D341Med (cell line): ENCODE data around the gene GIT1.

Experiments used
- DNase-seq: peaks from one replicate; pipeline ENCODE4 v3.0.0; 2012; ENCODE audit warnings: low spot score

GIT1 gene

DNA sequence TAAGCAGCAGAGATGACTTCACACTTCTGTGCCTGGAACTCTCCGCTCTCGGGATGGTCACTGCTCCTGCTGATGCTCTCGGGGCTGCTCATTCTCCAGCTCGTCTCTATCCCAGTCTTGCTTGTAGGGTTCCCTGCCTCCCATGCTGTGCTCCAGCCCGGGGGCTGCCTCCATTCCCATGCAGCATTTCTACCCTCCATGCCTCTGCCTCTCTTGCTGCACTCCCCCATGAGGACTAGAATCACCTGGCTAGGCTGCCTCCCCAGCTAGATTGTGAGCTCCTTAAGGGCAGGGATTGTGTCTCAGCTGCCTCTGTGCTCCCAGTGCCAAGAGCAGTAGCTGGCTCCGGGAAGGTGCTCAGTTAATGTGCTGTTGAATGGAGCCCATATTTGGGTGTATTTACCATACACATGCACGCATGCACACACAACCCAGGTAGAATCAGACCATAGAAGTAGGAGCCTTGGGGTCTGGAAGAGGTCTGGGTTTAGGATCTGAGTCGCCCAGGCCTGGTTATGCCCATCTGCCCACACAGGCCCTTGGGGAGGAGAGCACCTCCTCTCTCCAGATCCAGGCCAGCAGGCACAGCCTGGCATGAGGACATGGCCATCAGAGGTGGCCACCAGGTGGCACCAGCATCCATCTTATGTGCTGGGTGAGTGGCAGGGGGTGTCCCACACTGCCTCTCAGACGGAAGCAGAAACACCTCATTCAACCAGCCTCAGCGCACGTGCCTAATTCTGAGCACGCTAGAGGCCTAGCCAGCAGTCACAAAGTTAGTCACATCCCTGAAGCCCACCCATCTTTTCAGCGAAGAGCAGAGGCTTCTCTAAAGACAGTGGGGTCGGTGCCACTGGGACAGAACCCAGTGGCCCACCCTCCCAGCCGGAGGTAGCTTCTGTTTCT is 9.3 kb downstream of the GIT1 start:
- DNase-seq = peak; percentile 96

DNA sequence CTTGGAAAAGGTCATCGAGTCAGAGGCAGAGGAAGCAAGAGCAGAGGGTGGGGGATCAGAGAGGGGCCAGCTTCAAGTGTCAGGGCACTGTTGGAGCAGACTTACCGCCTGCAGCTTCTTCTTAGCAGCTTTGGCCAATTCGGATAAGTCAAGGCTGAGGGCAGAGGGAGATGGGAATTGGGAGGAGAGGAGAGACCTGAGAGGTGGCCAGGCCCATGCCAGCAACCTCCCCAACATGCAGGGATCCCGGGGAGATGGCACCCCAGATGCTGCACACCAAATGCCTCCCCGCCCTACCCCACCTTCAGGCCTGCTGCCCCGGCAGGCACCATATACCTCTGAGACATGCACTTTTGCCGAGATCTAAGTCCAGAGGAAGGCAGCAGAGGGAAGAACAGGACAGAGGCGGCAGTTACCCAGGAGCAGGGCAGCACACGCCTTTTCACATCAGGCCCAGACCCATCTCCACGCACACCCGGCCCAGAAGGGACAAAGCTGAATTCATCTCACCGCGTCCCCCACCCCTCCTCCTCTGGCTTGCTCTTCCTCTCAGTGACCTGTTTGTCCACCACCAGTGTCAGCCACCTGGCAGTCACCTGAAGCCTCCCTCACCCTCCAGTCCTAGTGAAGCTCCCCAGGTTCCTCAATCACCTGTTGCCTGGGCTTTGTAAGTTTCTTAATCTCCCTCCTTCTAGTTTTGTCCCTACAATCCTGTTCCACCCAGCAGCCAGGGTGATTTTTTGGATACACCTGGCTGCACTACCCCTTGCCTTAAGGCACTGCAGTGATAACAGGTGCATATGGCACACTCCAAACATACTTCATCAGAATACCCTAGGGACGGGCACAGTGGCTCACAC is 10.6 kb downstream of the GIT1 start:
- no peak for DNase-seq

DNA sequence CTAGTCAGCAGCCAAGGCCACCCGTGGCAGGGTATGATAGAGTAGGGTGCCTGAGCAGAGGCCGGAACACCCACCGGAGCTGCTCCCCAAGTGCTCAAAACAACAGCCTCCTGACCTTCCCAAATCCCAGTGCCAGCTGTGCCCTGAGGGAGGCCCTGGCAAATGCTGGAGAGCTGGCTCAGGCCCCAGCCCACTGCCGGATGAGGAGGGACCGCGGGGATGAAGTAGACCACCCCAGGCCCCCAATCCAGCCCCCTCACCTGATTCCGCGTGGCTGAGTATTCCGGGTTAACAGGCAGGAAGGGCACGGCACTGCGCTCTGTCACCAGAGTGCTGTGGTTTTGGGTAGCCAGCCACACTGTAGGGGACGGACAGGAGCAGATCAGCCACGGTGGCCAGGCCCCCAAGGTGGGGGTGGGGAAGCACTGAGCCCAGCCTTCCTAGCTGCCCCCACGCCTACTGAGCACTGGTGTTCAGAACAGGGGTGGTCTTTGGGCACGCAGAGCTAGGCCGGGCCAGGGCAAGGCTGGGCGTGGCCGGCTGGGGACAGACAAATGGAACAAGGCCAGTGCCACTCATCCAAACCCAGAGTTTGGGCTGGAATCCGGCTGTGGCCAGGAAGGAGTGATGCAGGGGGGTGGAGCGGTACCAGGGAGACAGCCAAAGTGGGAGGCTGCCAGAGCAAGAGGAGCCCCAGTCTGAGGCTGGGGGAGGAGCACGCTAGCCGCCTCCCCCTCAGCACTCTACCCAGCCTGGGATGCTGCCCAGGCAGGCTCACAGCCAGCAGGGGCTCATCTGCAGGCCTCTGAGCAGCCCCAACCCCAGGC is 11.8 kb downstream of the GIT1 start:
- no peak for DNase-seq

DNA sequence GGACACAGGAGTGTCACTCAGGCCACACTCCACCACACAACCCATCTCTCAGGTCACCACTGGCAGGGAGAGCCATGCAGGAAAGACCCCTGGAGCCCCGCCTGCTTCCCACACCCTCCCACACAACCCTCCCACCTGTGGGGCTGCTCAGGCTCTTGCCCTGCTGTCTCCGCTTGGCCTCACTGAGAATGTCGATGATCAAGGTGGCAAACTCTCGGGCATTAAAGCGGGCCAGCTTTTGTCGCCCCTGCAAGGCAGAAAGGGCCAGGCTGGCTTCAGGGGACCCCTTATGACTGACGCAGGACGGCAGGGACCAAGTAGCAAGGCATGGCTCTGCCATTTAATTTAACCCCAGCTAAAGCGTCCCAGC is 12.5 kb downstream of the GIT1 start:
- DNase-seq = no peak

DNA sequence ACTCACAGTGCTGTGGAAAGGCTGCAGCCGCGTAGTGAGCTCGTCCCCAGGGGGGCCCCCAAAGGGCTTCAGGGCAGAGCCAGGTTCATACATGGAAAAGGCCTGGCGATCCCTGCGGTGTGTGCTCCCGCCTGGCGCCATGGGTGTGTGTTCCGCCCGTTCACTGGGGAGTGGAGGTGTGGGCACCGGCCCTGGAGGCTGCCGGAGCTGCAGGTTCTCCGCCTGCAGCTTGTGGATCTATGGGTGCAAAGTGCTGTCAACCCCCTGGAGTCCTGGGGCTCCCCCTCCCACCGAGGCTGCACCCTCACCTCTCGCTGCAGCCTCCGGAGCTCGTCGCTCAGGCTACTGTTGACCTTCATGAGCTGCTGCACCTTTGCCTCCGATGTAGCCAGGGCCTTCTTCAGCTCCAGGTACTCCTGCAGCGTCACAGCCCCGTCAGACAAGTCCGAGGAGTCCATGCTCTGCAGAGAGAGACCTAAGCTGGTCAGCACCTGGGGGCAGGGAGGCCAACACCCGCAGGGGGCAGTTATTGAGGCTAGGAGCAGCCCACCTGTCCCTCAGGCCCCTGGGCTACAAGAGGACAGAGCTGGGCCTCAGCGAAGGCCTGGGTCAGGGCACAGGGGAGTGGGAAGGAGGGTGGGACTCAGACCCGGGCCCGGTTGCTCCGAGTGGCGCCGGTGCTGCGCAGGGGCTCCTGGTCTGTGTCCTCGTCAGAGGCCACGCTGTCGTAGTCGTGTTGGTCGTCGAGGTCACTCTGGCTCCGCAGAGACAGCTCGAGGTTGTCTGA is 13.0 kb downstream of the GIT1 start:
- DNase-seq = no peak

DNA sequence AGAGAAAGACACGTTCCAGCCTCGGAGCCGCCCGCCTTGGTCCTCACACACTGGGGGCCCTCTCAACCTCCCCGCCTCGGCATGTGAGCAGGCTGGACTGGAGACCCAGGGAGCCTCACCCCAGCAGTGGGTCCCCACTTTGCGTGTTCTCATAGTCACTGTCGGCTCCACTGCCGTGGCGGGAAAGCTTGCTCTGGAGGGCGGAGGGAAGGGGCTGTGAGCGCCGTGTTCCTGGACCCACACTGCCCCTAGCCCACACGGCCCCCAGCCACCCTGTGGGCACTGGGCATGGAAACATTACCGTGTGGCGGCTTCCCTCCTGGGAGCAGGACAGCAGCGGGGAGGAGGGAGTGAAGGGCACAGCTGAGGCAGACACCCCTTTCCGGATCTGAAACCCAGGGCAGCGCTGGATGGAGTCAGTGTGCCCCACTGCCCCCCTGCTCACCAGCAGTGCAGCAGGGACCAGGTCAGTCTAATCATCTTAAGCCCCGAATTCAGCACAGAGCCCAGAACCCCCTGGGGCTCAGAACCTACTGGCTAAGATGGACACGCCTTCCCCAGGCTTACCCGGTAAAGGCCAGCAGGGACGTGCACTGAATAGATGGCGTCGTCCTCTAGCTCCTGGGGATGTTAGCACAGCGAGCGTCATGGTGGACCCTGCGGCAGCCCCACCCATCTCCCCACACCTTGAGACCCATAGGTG is 13.8 kb downstream of the GIT1 start:
- DNase-seq = no peak

DNA sequence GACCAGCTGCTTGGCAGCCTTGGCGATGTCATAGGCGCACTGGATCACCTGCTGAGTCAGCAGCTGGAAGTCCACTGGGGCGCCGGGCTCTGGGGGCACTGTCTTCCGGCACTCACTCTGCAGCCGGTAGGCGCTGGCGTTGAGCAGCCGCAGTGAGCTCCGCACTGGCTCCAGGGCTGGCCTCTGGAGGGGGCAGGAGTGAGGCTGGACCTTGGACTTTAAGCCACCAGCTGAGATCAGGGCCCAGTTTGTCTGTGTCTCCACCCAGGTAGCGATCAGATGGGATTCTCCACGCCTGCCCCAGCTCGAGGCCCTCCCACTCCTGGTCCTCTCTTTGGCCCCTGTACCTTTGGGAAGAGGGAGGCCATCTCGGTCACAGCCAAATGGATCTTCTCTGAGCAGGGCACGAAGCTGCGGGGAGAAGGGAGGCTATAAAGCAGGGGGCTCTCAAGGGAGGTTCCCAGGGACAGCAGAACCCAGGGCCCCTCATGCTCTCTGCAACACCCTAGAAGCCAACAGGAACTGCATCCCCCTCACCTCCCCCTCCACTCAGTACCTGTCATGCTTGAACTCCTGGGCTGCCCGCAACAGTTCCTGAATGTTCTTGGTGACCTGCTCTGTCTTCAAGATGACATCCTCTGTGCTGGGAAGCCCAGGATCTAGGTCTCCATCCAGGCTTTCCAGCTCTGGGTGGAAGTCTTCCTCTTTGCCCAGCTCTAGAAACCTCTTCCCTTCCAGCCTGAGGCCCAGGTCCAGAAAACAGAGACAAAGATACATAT is 14.5 kb downstream of the GIT1 start:
- no peak for DNase-seq

DNA sequence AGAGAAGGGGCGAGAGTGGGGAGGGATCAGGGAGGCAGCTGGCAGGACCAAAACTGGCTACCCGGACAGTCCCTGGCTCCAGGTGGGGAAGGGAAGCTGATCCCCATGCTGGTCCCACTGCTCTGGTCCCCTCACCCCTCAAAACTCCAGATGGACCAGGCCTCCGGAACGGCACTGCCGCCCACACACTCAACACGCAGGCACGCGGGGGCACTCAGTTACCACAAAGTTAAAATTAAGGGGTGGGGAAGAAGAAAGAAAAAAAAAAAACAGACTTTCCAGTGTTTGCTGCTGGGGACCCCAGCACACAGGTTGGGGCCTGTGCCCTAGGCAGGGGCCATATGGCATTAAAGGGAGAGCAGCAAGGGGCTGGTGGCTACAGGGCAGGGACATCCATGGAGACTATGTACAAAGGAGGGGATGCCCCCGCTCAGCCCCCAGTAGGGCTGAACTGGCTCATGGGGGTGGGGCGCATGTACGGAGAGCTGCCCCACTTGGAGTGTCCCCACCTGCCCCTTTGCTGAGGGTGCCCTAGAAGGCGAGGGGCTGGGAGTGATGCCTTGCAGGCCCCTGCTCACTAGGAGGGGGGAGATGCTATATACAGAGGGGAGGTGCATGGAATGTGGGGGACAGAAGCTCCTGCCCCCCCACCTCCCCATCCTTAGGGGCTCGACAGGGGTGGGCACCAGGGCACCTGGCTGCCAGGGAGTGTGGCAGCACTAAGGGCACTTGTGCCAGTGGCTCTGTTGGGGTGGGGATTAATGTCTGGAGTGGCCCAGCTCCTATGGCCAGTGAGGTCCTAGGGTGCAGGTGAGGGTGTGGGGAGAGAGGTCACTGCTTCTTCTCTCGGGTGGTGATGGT is 15.3 kb downstream of the GIT1 start:
- DNase-seq = no peak

DNA sequence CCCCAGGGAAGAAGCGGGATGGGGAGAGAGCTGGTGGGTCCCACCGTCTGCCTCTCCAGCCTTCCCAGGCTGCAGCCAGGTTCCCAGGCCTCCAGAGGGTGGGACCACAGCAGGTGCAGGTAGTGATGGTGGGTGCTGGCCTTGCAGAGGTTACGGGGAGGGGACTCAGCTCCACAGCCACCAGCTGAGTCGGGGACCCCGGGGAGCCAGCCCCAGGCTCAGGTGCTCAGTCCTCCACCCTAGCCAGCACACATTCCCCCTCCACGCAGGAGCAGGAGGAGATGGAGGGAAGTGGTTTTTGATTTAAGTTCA is 15.9 kb downstream of the GIT1 start:
- no peak for DNase-seq

DNA sequence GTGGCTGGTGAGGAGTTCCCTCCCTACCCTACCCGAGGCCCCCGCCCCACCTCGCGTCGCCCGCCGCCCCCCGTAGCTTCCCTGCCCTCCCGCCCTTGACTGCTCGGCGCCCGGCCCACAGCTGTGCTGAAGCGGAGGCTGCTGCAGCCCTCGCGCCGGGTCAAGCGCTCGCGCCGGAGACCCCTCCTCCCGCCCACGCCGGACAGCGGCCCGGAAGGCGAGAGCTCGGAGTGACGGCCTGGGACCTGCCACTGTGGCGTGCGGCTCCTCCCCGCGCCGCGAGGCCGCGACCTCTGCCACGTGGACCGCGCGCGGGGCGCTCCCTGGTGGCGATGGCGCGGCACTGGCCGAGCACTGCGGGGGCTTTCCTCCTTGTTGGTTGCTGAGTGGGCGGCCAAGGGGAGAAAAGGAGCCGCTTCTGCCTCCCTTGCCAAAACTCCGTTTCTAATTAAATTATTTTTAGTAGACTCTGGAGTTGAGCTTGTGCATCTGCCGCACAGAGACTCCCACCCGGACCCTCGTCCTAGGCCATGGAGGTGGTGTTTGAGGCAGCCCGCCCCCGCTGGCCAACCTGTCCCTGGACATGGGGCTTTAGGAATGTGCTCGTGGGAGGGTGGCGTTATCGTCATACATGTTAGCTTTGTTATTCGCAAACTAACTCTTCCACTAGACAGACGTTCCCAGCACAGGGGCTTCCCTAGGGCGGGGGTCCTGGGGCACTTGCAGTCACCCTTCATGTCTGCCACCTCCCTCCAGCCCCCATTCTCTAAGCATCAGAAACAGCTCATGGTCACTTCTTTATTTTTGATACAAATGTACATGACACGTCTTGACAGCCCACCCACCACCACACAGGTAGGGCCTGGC is 16.5 kb downstream of the GIT1 start:
- peak; percentile 77 for DNase-seq

DNA sequence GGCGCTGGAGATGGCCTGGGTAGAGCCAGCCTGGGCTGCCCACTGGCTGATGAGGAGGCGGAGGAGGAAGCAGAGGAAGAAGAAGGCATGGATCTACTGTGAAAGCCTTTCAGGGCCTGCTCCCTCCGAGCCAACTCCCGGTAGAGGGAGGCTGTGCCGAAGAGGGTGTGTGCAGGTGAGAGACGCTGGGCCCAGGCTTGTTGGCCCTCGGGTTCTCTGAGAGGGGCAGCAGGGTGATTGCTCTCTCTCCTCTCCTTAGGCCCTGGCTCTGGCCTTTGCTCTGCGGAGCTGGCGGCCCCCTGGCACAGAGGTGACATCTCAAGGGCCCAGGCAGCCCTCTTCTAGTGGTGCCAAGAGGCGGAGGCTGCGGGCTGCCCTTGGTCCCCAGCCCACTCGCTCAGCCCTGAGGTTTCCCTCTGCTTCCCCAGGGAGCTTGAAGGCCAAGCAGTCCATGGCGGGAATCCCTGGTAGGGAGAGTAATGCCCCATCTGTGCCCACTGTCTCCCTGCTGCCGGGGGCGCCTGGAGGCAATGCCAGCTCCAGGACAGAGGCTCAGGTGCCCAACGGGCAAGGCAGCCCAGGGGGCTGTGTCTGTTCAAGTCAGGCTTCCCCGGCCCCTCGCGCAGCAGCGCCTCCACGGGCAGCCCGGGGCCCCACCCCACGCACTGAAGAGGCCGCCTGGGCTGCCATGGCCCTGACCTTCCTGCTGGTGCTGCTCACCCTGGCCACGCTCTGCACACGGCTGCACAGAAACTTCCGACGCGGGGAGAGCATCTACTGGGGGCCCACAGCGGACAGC is 17.4 kb downstream of the GIT1 start:
- peak; percentile 39 for DNase-seq

DNA sequence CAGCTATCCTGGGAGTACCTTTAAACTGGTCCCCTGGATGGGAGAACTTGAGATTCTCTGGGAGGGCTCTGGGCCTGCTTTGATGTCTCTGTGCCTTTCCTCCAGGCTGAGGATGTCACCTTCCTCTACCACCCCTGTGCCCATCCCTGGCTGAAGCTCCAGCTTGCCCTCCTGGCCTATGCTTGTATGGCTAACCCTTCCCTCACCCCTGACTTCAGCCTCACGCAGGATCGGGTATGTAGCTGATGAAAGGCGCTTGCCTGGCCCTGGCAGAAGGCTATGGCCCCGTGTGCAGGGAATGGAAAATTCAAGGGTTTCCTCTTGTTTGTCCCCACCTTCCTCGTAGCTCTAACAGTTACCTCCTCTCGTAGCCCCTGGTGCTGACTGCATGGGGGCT is 18.0 kb downstream of the GIT1 start:
- DNase-seq = peak; percentile 24

DNA sequence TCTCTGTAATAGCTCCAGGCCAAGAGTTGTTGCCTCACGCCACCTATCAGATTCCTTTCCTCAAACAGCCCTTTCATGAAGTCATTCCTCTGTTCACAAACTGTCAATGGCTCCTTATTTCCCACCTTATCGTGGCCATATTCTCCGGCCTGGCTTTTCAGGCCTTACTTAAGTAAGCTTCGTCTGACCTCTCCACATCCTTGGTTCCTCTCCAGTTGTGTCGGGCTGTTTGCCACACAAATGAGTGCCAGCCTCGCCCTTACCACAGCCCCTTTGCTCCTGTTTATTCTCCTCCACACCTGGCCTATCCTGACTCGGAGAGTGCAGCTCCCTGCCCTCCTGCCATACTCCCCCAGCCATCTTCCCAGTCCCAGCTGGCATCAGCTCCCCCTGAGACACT is 18.9 kb downstream of the GIT1 start:
- DNase-seq = peak; percentile 28

DNA sequence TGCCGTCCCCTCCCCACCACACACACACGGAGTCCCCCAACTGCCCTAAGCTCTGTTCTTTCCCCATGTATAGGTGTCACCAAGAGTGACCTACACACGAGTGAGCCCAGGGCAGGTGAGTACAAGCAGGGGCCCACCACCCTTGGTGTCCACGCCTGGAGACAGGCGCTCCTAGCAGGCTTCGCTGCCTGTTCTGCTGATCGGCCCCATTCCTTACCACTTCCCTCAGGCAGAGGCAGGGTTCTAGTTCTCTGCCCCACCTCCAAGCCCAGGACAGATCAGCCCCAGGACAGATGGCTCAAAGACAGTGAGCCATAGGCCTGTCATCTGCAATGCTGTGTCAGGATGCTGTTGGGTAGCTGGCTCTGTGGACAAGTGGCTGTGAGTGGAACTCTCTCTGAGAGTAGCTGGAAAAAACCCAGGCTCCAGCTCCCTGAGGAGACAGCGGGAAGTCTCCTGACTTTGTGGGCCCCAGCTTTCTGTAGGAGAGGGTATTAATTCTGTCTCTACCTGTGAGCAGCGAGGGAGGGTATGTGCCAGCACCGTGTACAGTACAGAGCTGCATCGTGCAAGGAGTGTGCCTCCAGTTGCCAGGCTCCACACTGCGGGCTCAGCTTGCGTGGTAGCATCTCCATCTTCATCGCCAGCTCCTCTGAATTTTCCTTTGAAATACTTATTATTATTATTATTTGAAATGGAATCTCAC is 20.1 kb downstream of the GIT1 start:
- peak; percentile 41 for DNase-seq

DNA sequence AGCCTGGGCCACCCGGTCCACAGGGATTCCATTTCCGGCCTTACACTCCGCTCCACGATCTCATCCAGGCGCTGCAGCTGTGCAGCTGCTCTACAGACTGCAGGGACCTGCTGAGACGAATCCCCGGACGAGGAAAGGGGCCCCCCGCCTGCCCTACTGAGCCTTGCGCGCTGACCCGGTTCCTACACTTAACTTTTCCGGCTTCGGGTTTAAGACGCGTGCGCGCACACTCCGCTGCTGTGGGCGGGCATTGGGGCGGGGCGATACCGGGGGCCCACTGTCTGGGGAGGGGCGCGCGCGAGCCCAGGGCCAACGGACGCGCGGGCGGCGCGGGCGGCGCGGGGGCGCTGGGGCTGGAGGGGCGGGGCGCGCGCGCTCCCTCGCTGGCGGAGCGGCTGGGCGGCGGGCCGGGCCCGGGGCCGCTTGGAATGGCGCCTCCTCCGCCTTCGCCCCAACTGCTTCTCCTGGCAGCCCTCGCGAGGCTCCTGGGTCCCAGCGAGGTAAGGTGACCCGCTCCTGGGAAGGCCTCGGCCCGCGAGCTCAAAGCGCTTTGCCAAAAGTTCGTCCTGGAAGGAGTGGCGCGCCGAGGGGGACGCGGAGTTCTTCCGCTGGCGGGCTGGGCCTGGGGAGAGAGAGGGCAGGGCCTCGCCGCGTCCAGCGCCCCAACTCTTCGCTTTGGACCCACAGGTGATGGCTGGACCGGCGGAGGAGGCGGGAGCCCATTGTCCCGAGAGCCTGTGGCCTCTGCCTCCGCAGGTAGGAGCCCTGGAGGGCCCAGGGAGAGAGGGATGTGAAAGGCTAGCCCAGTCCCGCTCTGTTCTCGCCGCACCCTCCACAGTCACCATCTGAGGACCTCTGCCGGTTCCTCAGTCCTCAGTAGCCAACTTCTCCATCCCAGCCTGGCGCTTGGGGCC is 20.9 kb downstream of the GIT1 start, which contains the start of gene TP53I13:
Gene TP53I13, plus strand, starts transcription at position 371 of the 914 bp plus-strand sequence. Its CDS starts 58 bp downstream, at position 429.
- DNase-seq = peak; percentile 91
